ENCODE data around the gene AP1S2. TPM values are rescaled to one million over a fixed set of nuclear protein-coding genes. Genes with fewer than 3 reads are reported as not detected.

The AP1S2 gene
- total RNA-seq, 1 donor from 2014 or later: 18.9 TPM

- Histone ChIP-seq H3K27me3 (no peaks in the 10 kb centered on the region), H3K27ac (no peak overlapping the region), H3K4me3 (no peak overlapping the region), H3K9me3 (no peaks in the 10 kb centered on the region), H3K36me3 (no peaks in the 10 kb centered on the region), H3K4me1 (no peaks in the 10 kb centered on the region)
- DNase-seq (ENCODE audit: extremely low spot score in 2 of 2): no peak
- intact Hi-C loops (cut with DNase I): no loop called here
- TF ChIP-seq POLR2A (IDR thresholded peaks at IDR 0.05): no peak
Measured at GRCh38 chrX:15866147-15866546, 11.5 kb upstream of the AP1S2 start.

GRCh38 chrX:15864629-15865028 lies 10.0 kb upstream of the AP1S2 start:
- no peaks in the 10 kb centered on the region for H3K4me1 ChIP-seq
- H3K9me3 ChIP-seq: no peaks in the 10 kb centered on the region
- no peaks in the 10 kb centered on the region for H3K36me3 ChIP-seq
- H3K4me3 ChIP-seq: no peak overlapping the region
- no peaks in the 10 kb centered on the region for H3K27me3 ChIP-seq
- DNase-seq (ENCODE audit: extremely low spot score in 2 of 2): no peak
- TF ChIP-seq CTCF (IDR thresholded peaks at IDR 0.05) (no peak), POLR2AphosphoS5 (IDR thresholded peaks at IDR 0.05; ENCODE audit: insufficient read depth in 1 of 2, low read depth in 1 of 2) (no peak), POLR2A (IDR thresholded peaks at IDR 0.05) (no peak)
- intact Hi-C loops (cut with DNase I): no loop called here
- H3K27ac ChIP-seq: no peak overlapping the region

GRCh38 chrX:15864023-15864422 lies 9.4 kb upstream of the AP1S2 start:
- H3K27ac ChIP-seq: no peak overlapping the region
- H3K36me3 ChIP-seq: no peaks in the 10 kb centered on the region
- TF ChIP-seq CTCF (IDR thresholded peaks at IDR 0.05): no peak
- TF ChIP-seq POLR2A (IDR thresholded peaks at IDR 0.05): no peak
- no peak for TF ChIP-seq POLR2AphosphoS5 (IDR thresholded peaks at IDR 0.05; ENCODE audit: insufficient read depth in 1 of 2, low read depth in 1 of 2)
- no peaks in the 10 kb centered on the region for H3K4me1 ChIP-seq
- intact Hi-C loops (cut with DNase I): no loop called here
- no peak overlapping the region for H3K4me3 ChIP-seq
- H3K27me3 ChIP-seq: no peaks in the 10 kb centered on the region
- H3K9me3 ChIP-seq: no peaks in the 10 kb centered on the region
- no peak for DNase-seq (ENCODE audit: extremely low spot score in 2 of 2)

- intact Hi-C loops (cut with DNase I): no loop called here
- H3K36me3 ChIP-seq: no peaks in the 10 kb centered on the region
- no peak for TF ChIP-seq POLR2AphosphoS5 (IDR thresholded peaks at IDR 0.05; ENCODE audit: insufficient read depth in 1 of 2, low read depth in 1 of 2)
- no peak for TF ChIP-seq CTCF (IDR thresholded peaks at IDR 0.05)
- peaks cover 6% of the 10 kb centered on the region for H3K4me1 ChIP-seq
- H3K9me3 ChIP-seq: no peaks in the 10 kb centered on the region
- no peaks in the 10 kb centered on the region for H3K27me3 ChIP-seq
- no peak for DNase-seq (ENCODE audit: extremely low spot score in 2 of 2)
- H3K27ac ChIP-seq: no peak overlapping the region
- no peak overlapping the region for H3K4me3 ChIP-seq
Measured at GRCh38 chrX:15860921-15861320, 6.3 kb upstream of the AP1S2 start.

GRCh38 chrX:15858051-15858450 lies 3.4 kb upstream of the AP1S2 start:
- TF ChIP-seq CTCF (IDR thresholded peaks at IDR 0.05): no peak
- no peak for TF ChIP-seq POLR2A (IDR thresholded peaks at IDR 0.05)
- TF ChIP-seq POLR2AphosphoS5 (IDR thresholded peaks at IDR 0.05; ENCODE audit: insufficient read depth in 1 of 2, low read depth in 1 of 2): no peak
- intact Hi-C loops (cut with DNase I): no loop called here
- DNase-seq (ENCODE audit: extremely low spot score in 2 of 2): no peak
- no peaks in the 10 kb centered on the region for H3K9me3 ChIP-seq
- peaks cover 24% of the 10 kb centered on the region for H3K4me1 ChIP-seq
- no peak overlapping the region for H3K4me3 ChIP-seq
- no peaks in the 10 kb centered on the region for H3K27me3 ChIP-seq
- no peaks in the 10 kb centered on the region for H3K36me3 ChIP-seq
- no peak overlapping the region for H3K27ac ChIP-seq

GRCh38 chrX:15856636-15857035 lies 2.0 kb upstream of the AP1S2 start:
- TF ChIP-seq POLR2AphosphoS5 (IDR thresholded peaks at IDR 0.05; ENCODE audit: insufficient read depth in 1 of 2, low read depth in 1 of 2): no peak
- no peak for TF ChIP-seq POLR2A (IDR thresholded peaks at IDR 0.05)
- TF ChIP-seq CTCF (IDR thresholded peaks at IDR 0.05): no peak
- no peak overlapping the region for H3K4me3 ChIP-seq
- DNase-seq (ENCODE audit: extremely low spot score in 2 of 2): no peak
- no peaks in the 10 kb centered on the region for H3K27me3 ChIP-seq
- no peak overlapping the region for H3K27ac ChIP-seq
- no peaks in the 10 kb centered on the region for H3K9me3 ChIP-seq
- peaks cover 24% of the 10 kb centered on the region for H3K4me1 ChIP-seq
- H3K36me3 ChIP-seq: no peaks in the 10 kb centered on the region
- intact Hi-C loops (cut with DNase I): no loop called here

Measured in vagina (tissue), 2 donors.